Kidney (tissue), 14 donors: ENCODE results near the gene EFCAB6. TPM values are rescaled to one million over a fixed set of nuclear protein-coding genes. Genes with fewer than 3 reads are reported as not detected.

Source experiments
- DNase-seq, 5 donors: peaks; one replicate each; pipeline ENCODE4 v3.0.0-alpha.2; 2013 to 2020
- FAIRE-seq: peaks from 2 replicates; lab custom pipeline; 2012; peaks lifted over from hg19 to GRCh38; lab: Jason Lieb, UNC
- H3K27ac ChIP-seq, 2 donors: one replicate each; pipeline ENCODE4 v1.7.0; 2013; ENCODE audit warnings: low read depth in 2 of 2, low read length in 2 of 2, inconsistent platforms in 1 of 2
- H3K27me3 ChIP-seq: one replicate; pipeline ENCODE4 v1.7.1; 2013; ENCODE audit warnings: low read length, inconsistent platforms; ENCODE audit not compliant: control insufficient read depth, insufficient read depth
- H3K36me3 ChIP-seq, 3 donors: one replicate each; pipeline versions ENCODE4 v1.7.0 to v1.7.1; 2013; ENCODE audit warnings: low read length in 3 of 3, control low read depth in 1 of 3, inconsistent platforms in 1 of 3; ENCODE audit not compliant: insufficient read depth in 3 of 3, control insufficient read depth in 2 of 3
- H3K4me1 ChIP-seq, 3 donors: one replicate each; pipeline versions ENCODE4 v1.7.0 to v1.7.1; 2013; ENCODE audit warnings: low read length in 3 of 3, inconsistent platforms in 1 of 3, low read depth in 1 of 3; ENCODE audit not compliant: control insufficient read depth in 2 of 3, insufficient read depth in 2 of 3
- H3K4me3 ChIP-seq, 3 donors: one replicate each; pipeline versions ENCODE4 v1.7.0 to v1.8.1; 2013; ENCODE audit warnings: low read length in 3 of 3, control low read depth in 1 of 3, inconsistent platforms in 1 of 3
- H3K9ac ChIP-seq, 3 donors: one replicate each; pipeline versions ENCODE4 v1.7.0 to v1.7.1; 2013; ENCODE audit warnings: low read length in 3 of 3, control low read depth in 1 of 3, inconsistent platforms in 1 of 3
- H3K9me3 ChIP-seq, 3 donors: one replicate each; pipeline versions ENCODE4 v1.7.0 to v1.7.1; 2013; ENCODE audit warnings: low read length in 3 of 3, control low read depth in 1 of 3, inconsistent platforms in 1 of 3; ENCODE audit not compliant: control insufficient read depth in 2 of 3, insufficient read depth in 1 of 3
- intact Hi-C: fragments of 100-400 bp; cut with DNase I; formaldehyde crosslinking; loops from one replicate; pipeline ENCODE4 v1.11.1; 2022
- polyA plus RNA-seq: library from polyadenylated mRNA; stranded (reverse); fragments of 350-450 nt; fragmentation: Illumina TruSeq; extraction: RNeasy Lipid Tissue Mini Kit (QIAGEN cat#74804); gene quantifications from one replicate; pipeline ENCODE4 v1.2.3, GENCODE V29; 2014; ENCODE audit warnings: low read depth, low replicate concordance; ENCODE audit not compliant: insufficient read depth
- total RNA-seq: library from RNA; stranded (reverse); fragmentation: NEBNext Ultra II Directional; extraction: Animal tissue kit (Norgen Biotek cat#: 25700); gene quantifications from one replicate; pipeline ENCODE4 v1.2.1, GENCODE V29; 2021
- TF ChIP-seq, protein P1 (sequence below): IDR thresholded peaks from 3 replicates; pipeline ENCODE4 v1.5.1; 2012; ENCODE audit warnings: mild to moderate bottlenecking, moderate library complexity, borderline replicate concordance; ENCODE audit not compliant: insufficient read depth; ENCODE audit errors: extremely low read depth
- donor health status: control.
- donor health status: control.
- donor health status: control.
- donor health status: control.
- donor health status: control.
- donor health status: DM: yes; HTN: yes; CAD: no.
- donor health status: Normal renal cell carcinoma (clear cell type).

The EFCAB6 gene
- total and polyA plus RNA-seq, 2 donors from 2014 or later = 1.5 to 11.8 TPM

- Histone ChIP-seq H3K27me3 (no peaks in the 10 kb centered on the region), H3K9me3 (no peaks in the 10 kb centered on the region), H3K27ac (no peak overlapping the region), H3K4me3 (no peak overlapping the region), H3K9ac (no peak overlapping the region), H3K36me3 (no peaks in the 10 kb centered on the region), H3K4me1 (no peaks in the 10 kb centered on the region)
- no peak for DNase-seq
- intact Hi-C loops = no loop called here
- no peak for FAIRE-seq
- TF ChIP-seq, protein P1, sequence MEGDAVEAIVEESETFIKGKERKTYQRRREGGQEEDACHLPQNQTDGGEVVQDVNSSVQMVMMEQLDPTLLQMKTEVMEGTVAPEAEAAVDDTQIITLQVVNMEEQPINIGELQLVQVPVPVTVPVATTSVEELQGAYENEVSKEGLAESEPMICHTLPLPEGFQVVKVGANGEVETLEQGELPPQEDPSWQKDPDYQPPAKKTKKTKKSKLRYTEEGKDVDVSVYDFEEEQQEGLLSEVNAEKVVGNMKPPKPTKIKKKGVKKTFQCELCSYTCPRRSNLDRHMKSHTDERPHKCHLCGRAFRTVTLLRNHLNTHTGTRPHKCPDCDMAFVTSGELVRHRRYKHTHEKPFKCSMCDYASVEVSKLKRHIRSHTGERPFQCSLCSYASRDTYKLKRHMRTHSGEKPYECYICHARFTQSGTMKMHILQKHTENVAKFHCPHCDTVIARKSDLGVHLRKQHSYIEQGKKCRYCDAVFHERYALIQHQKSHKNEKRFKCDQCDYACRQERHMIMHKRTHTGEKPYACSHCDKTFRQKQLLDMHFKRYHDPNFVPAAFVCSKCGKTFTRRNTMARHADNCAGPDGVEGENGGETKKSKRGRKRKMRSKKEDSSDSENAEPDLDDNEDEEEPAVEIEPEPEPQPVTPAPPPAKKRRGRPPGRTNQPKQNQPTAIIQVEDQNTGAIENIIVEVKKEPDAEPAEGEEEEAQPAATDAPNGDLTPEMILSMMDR = no peak
Measured at GRCh38 chr22:43840851-43841250, 28.7 kb upstream of the EFCAB6 start.

- Histone ChIP-seq H3K27me3 (no peaks in the 10 kb centered on the region), H3K9ac (no peak overlapping the region), H3K9me3 (no peaks in the 10 kb centered on the region), H3K36me3 (no peaks in the 10 kb centered on the region), H3K27ac (no peak overlapping the region), H3K4me3 (no peak overlapping the region), H3K4me1 (no peaks in the 10 kb centered on the region)
- no peak for FAIRE-seq
- DNase-seq = no peak
- intact Hi-C loops = no loop called here
- TF ChIP-seq, protein P1 = no peak
Measured at GRCh38 chr22:43840431-43840830, 28.3 kb upstream of the EFCAB6 start.

- TF ChIP-seq, protein P1 = no peak
- H3K27ac ChIP-seq = no peak overlapping the region
- no peaks in the 10 kb centered on the region for H3K4me1 ChIP-seq
- no peaks in the 10 kb centered on the region for H3K27me3 ChIP-seq
- H3K4me3 ChIP-seq = no peak overlapping the region
- no peak overlapping the region for H3K9ac ChIP-seq
- no peaks in the 10 kb centered on the region for H3K36me3 ChIP-seq
- no peak for FAIRE-seq
- DNase-seq = no peak
- H3K9me3 ChIP-seq = no peaks in the 10 kb centered on the region
- intact Hi-C loops = no loop called here
Measured at GRCh38 chr22:43839781-43840180, 27.7 kb upstream of the EFCAB6 start.

- intact Hi-C loops = no loop called here
- no peaks in the 10 kb centered on the region for H3K4me1 ChIP-seq
- H3K9me3 ChIP-seq = no peaks in the 10 kb centered on the region
- no peak overlapping the region for H3K4me3 ChIP-seq
- no peaks in the 10 kb centered on the region for H3K27me3 ChIP-seq
- FAIRE-seq (no peak), DNase-seq (no peak)
- no peak overlapping the region for H3K27ac ChIP-seq
- TF ChIP-seq, protein P1 = no peak
- H3K36me3 ChIP-seq = no peaks in the 10 kb centered on the region
- H3K9ac ChIP-seq = no peak overlapping the region
Measured at GRCh38 chr22:43838571-43839307, 26.6 kb upstream of the EFCAB6 start.
